H9 (cell line): ENCODE measurements around the gene GRHL3. TPM values are rescaled to one million over a fixed set of nuclear protein-coding genes. Genes with fewer than 3 reads are reported as not detected.

ENCODE experiments used
- DNase-seq: peaks from one replicate; pipeline ENCODE4 v3.0.0-alpha.2; 2017
- H2AFZ ChIP-seq: one replicate; pipeline ENCODE4 v1.6.1; 2013; ENCODE audit warnings: mild to moderate bottlenecking, low read length, control low read depth, moderate library complexity
- H2AK5ac ChIP-seq: 2 replicates; pipeline ENCODE4 v1.6.1; 2013; ENCODE audit warnings: low read length, control low read depth, mixed read lengths; ENCODE audit not compliant: insufficient read length
- H2BK120ac ChIP-seq: one replicate; pipeline ENCODE4 v1.6.1; 2013; ENCODE audit warnings: low read depth, mild to moderate bottlenecking, low read length, control low read depth, inconsistent platforms; ENCODE audit not compliant: poor library complexity, severe bottlenecking
- H2BK12ac ChIP-seq: 2 replicates; pipeline ENCODE4 v1.6.1; 2013; ENCODE audit warnings: low read length, control low read depth, mixed read lengths, low read depth; ENCODE audit not compliant: insufficient read length
- H2BK15ac ChIP-seq: 2 replicates; pipeline ENCODE4 v1.6.1; 2013; ENCODE audit warnings: low read depth, low read length, control low read depth
- H2BK20ac ChIP-seq: one replicate; pipeline ENCODE4 v1.6.1; 2013; ENCODE audit warnings: low read depth, mild to moderate bottlenecking, low read length, control low read depth, inconsistent platforms; ENCODE audit not compliant: poor library complexity, severe bottlenecking
- H2BK5ac ChIP-seq: 2 replicates; pipeline ENCODE4 v1.6.1; 2013; ENCODE audit warnings: low read length, control low read depth, mixed read lengths; ENCODE audit not compliant: insufficient read length
- H3K14ac ChIP-seq: 2 replicates; pipeline ENCODE4 v1.6.1; 2013; ENCODE audit warnings: low read length, control low read depth; ENCODE audit not compliant: insufficient read depth
- H3K18ac ChIP-seq: 2 replicates; pipeline ENCODE4 v1.6.1; 2013; ENCODE audit warnings: low read depth, mild to moderate bottlenecking, mixed read lengths, low read length, control low read depth; ENCODE audit not compliant: insufficient read length
- H3K23ac ChIP-seq: 2 replicates; pipeline ENCODE4 v1.6.1; 2013; ENCODE audit warnings: low read length, control low read depth, mixed read lengths, low read depth; ENCODE audit not compliant: insufficient read length
- H3K23me2 ChIP-seq: 2 replicates; pipeline ENCODE4 v1.6.1; 2013; ENCODE audit warnings: low read depth, mild to moderate bottlenecking, mixed read lengths, low read length, control low read depth; ENCODE audit not compliant: insufficient read length, poor library complexity, severe bottlenecking
- H3K27ac ChIP-seq: 2 replicates; pipeline ENCODE4 v1.5.1; 2013; ENCODE audit warnings: low read length, control low read depth, mixed read lengths, low read depth; ENCODE audit not compliant: insufficient read length
- H3K27me3 ChIP-seq: 2 replicates; pipeline ENCODE4 v1.6.1; 2013; ENCODE audit warnings: low read length, control low read depth, inconsistent platforms; ENCODE audit not compliant: insufficient read depth
- H3K4ac ChIP-seq: 2 replicates; pipeline ENCODE4 v1.6.1; 2013; ENCODE audit warnings: low read depth, mild to moderate bottlenecking, control low read depth, inconsistent platforms, low read length, moderate library complexity
- H3K4me1 ChIP-seq: 2 replicates; pipeline ENCODE4 v1.6.1; 2013; ENCODE audit warnings: low read length, control low read depth, inconsistent platforms; ENCODE audit not compliant: insufficient read depth
- H3K4me2 ChIP-seq: 2 replicates; pipeline ENCODE4 v1.6.1; 2013; ENCODE audit warnings: low read length, control low read depth, mixed read lengths; ENCODE audit not compliant: insufficient read length, insufficient read depth
- H3K56ac ChIP-seq: 2 replicates; pipeline ENCODE4 v1.6.1; 2013; ENCODE audit warnings: low read depth, mild to moderate bottlenecking, mixed read lengths, low read length, control low read depth; ENCODE audit not compliant: insufficient read length
- H3K79me1 ChIP-seq: 2 replicates; pipeline ENCODE4 v1.6.1; 2013; ENCODE audit warnings: low read depth, mild to moderate bottlenecking, moderate library complexity, low read length, control low read depth, inconsistent platforms; ENCODE audit not compliant: insufficient read depth, poor library complexity, severe bottlenecking
- H3K79me2 ChIP-seq: 2 replicates; pipeline ENCODE4 v1.6.1; 2013; ENCODE audit warnings: low read length, control low read depth, inconsistent platforms; ENCODE audit not compliant: insufficient read depth
- H3K9ac ChIP-seq: 2 replicates; pipeline ENCODE4 v1.6.1; 2013; ENCODE audit warnings: low read length, control low read depth, mixed read lengths; ENCODE audit not compliant: insufficient read length; ENCODE audit errors: extremely low read depth
- H3K9me3 ChIP-seq: one replicate; pipeline ENCODE4 v1.6.1; 2013; ENCODE audit warnings: low read depth, low read length, inconsistent platforms; ENCODE audit not compliant: control insufficient read depth
- H3T11ph ChIP-seq: one replicate; pipeline ENCODE4 v1.6.1; 2013; ENCODE audit warnings: mild to moderate bottlenecking, low read length, control low read depth, inconsistent platforms
- H4K20me1 ChIP-seq: one replicate; pipeline ENCODE4 v1.6.1; 2013; ENCODE audit not compliant: control insufficient read depth, insufficient read length, insufficient read depth
- H4K5ac ChIP-seq: 2 replicates; pipeline ENCODE4 v1.6.1; 2013; ENCODE audit warnings: low read depth, mild to moderate bottlenecking, mixed read lengths, low read length, control low read depth; ENCODE audit not compliant: insufficient read length
- H4K8ac ChIP-seq: replicated peaks from 2 replicates; pipeline ENCODE4 v1.6.1; 2013; ENCODE audit warnings: low read length, control low read depth, mixed read lengths, low read depth; ENCODE audit not compliant: insufficient read length
- H4K91ac ChIP-seq: 2 replicates; pipeline ENCODE4 v1.6.1; 2013; ENCODE audit warnings: low read depth, mild to moderate bottlenecking, moderate library complexity, mixed read lengths, low read length, control low read depth; ENCODE audit not compliant: insufficient read length
- H3K27ac Mint-ChIP-seq, 3 experiments: 2 replicates in 2 of 3; 3 replicates in 1 of 3; pipeline ENCODE4 v1.8.0; 2020 to 2021; ENCODE audit warnings: mixed read lengths in 3 of 3, mild to moderate bottlenecking in 1 of 3, moderate library complexity in 1 of 3
- H3K27me3 Mint-ChIP-seq: 2 replicates; pipeline ENCODE4 v1.8.0; 2021; ENCODE audit warnings: low read depth, mild to moderate bottlenecking, moderate library complexity, mixed read lengths
- H3K36me3 Mint-ChIP-seq, 3 experiments: 2 replicates in 2 of 3; 3 replicates in 1 of 3; pipeline ENCODE4 v1.8.0; 2020 to 2021; ENCODE audit warnings: low read depth in 3 of 3, mixed read lengths in 3 of 3; ENCODE audit not compliant: insufficient read depth in 1 of 3
- H3K4me1 Mint-ChIP-seq, 2 experiments: 2 replicates each; pipeline ENCODE4 v1.8.0; 2020; ENCODE audit warnings: mixed read lengths in 2 of 2
- H3K4me3 Mint-ChIP-seq, 2 experiments: 2 replicates in 1 of 2; 3 replicates in 1 of 2; pipeline ENCODE4 v1.8.0; 2020 to 2021; ENCODE audit warnings: mild to moderate bottlenecking in 2 of 2, mixed read lengths in 2 of 2, moderate library complexity in 1 of 2
- H3K9me3 Mint-ChIP-seq, 2 experiments: 2 replicates in 1 of 2; 3 replicates in 1 of 2; pipeline ENCODE4 v1.8.0; 2020; ENCODE audit warnings: mild to moderate bottlenecking in 2 of 2, mixed read lengths in 2 of 2, moderate library complexity in 1 of 2
- CTCF ChIP-seq: fragments of 200-600 bp; sonication (generic); conservative IDR thresholded peaks from 3 replicates; pipeline ENCODE4 v1.8.0; 2021; ENCODE audit warnings: antibody characterized with exemption, mild to moderate bottlenecking
- WGBS: extraction: QIAGEN DNeasy Blood & Tissue Kit; methylation state at CpG from one replicate; pipeline ENCODE4 v1.1.7; 2013; ENCODE audit warnings: missing lambda C conversion rate, low lambda C conversion rate, mixed read lengths; ENCODE audit not compliant: insufficient read length; ENCODE audit errors: extremely low coverage; 5-methylcytosine and 5-hydroxymethylcytosine counted together
- total RNA-seq: library from RNA; stranded (reverse); gene quantifications from 2 replicates; pipeline ENCODE4 v1.2.1, GENCODE V29; 2021

GRHL3 gene
- total RNA-seq, 1 experiment from 2014 or later, result 3.5 TPM

DNA sequence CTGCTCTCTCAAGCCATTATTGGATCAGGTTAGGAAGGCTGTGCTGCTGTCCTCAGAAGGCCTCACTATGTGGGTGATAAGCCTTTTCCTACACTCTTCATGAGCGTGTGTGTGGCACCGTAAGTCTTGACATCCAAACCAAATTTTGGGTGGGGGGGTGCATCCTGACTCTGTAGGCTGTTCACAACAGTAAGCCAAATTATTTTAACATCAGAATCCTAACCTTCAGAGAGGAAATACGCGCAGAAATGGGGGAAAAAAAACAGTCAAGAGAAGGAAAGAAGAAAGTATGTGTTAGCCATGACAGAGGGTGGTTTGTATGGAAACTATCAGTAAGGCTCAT lies 73.4 kb downstream of the GRHL3 start:
- Histone ChIP-seq H2AK5ac (no peak overlapping the region), H3K27me3 (no peaks in the 10 kb centered on the region), H3K4ac (no peak overlapping the region), H3K23ac (no peak overlapping the region), H4K91ac (no peak overlapping the region), H2BK15ac (no peak overlapping the region), H2BK20ac (no peak overlapping the region), H3K56ac (no peak overlapping the region), H4K8ac (no peak overlapping the region), H3K79me2 (no peaks in the 10 kb centered on the region), H4K20me1 (no peaks in the 10 kb centered on the region), H3T11ph (no peak overlapping the region), H3K9ac (no peak overlapping the region), H2BK120ac (no peak overlapping the region), H3K27ac (no peak overlapping the region), H2BK5ac (no peak overlapping the region), H2BK12ac (no peak overlapping the region), H3K18ac (no peak overlapping the region), H3K14ac (no peak overlapping the region), H3K23me2 (no peaks in the 10 kb centered on the region), H3K4me1 (0 out of 2 replicates have a peak, but pooled peaks cover 5% of the 10 kb centered on the region), H2AFZ (no peak overlapping the region), H3K79me1 (no peaks in the 10 kb centered on the region), H3K9me3 (no peaks in the 10 kb centered on the region), H3K4me2 (no peak overlapping the region), H4K5ac (no peak overlapping the region)
- DNase-seq, result no peak
- no peaks in the 10 kb centered on the region for H3K27me3 Mint-ChIP-seq
- H3K4me3 Mint-ChIP-seq, result no peak overlapping the region; a peak in 1 of 5 replicates
- no peaks in the 10 kb centered on the region for H3K9me3 Mint-ChIP-seq
- peak overlapping the region; percentile 14 to 71 (median 67); a peak in 5 of 7 replicates for H3K27ac Mint-ChIP-seq
- no peak for TF ChIP-seq CTCF
- H3K36me3 Mint-ChIP-seq, result peaks cover 0 to 18% (median 9%) of the 10 kb centered on the region in 3 experiments; a peak in 3 of 7 replicates
- H3K4me1 Mint-ChIP-seq, result peaks cover 31 to 33% of the 10 kb centered on the region in 2 experiments
- no CpG with 5 or more reads among the region's 4 CpGs for WGBS
